Body of pancreas (tissue), 4 donors: Measurements from ENCODE around the gene SLC39A13. TPM values are rescaled to one million over a fixed set of nuclear protein-coding genes. Genes with fewer than 3 reads are reported as not detected.
A peak's percentile ranks its signal among the peaks of the same experiment; 100 is the strongest.

Experiments
- ATAC-seq: fragments of 150-250 bp; one replicate; pipeline ENCODE4 v1.9.1; 2016
- DNase-seq, 4 donors: peaks; one replicate each; pipeline ENCODE4 v3.0.0-alpha.2; 2019
- H3K27ac ChIP-seq, 4 donors: fragments of 200-600 bp; sonication (generic); 1 replicate in 3 of 4; 2 replicates in 1 of 4; pipeline versions ENCODE4 v1.5.1 to v1.6.1; 2016 to 2019; ENCODE audit warnings: mild to moderate bottlenecking in 1 of 4, mixed read lengths in 1 of 4, moderate library complexity in 1 of 4
- H3K27me3 ChIP-seq, 2 donors: fragments of 200-600 bp; sonication (generic); one replicate each; pipeline ENCODE4 v1.6.0; 2016; ENCODE audit warnings: mild to moderate bottlenecking in 1 of 2
- H3K36me3 ChIP-seq, 2 donors: fragments of 200-600 bp; sonication (generic); replicated peaks in 1 of 2; 2 replicates each; pipeline ENCODE4 v1.5.1; 2016; ENCODE audit warnings: low read depth in 2 of 2; ENCODE audit not compliant: insufficient read depth in 1 of 2
- H3K4me1 ChIP-seq: fragments of 200-600 bp; sonication (generic); one replicate; pipeline ENCODE4 v1.6.0; 2016
- H3K4me3 ChIP-seq, 2 donors: fragments of 200-600 bp; sonication (generic); 1 replicate in 1 of 2; 2 replicates in 1 of 2; pipeline ENCODE4 v1.5.1; 2016 to 2019
- H3K9me3 ChIP-seq, 3 donors: fragments of 200-600 bp; sonication (generic); 1 replicate in 2 of 3; 2 replicates in 1 of 3; pipeline ENCODE4 v1.5.1; 2016
- CTCF ChIP-seq, 7 experiments: fragments of 450-650 bp in 4 of 7; fragments of 200-600 bp in 3 of 7; sonication (generic) in 3 of 7; IDR thresholded peaks; one replicate each; pipeline ENCODE4 v1.5.1; 2016 to 2019; ENCODE audit warnings: antibody characterized with exemption in 7 of 7
- POLR2A ChIP-seq, 3 donors: fragments of 450-650 bp; IDR thresholded peaks; one replicate each; pipeline ENCODE4 v1.6.1; 2016; ENCODE audit warnings: antibody characterized with exemption in 3 of 3, mild to moderate bottlenecking in 2 of 3
- WGBS, 2 donors: methylation state at CpG; one replicate each; pipeline ENCODE4 v1.1.5; 2017; 5-methylcytosine and 5-hydroxymethylcytosine counted together
- intact Hi-C: fragments of 100-400 bp; cut with DNase I; formaldehyde crosslinking; loops from one replicate; pipeline ENCODE4 v1.15.1; 2023
- total RNA-seq, 2 donors: library from RNA; depleted of rRNA; stranded (reverse); fragments of >200 nt; gene quantifications; one replicate each; pipeline ENCODE4 v1.1.0, GENCODE V29; 2016

The SLC39A13 gene
- total RNA-seq, 2 donors from 2014 or later = 54.7 TPM

GRCh38 chr11:47410370-47411264 is 2.2 kb downstream of the SLC39A13 start:
- H3K27ac ChIP-seq = no peak overlapping the region
- no peak for ATAC-seq
- no peak overlapping the region for H3K4me3 ChIP-seq
- WGBS, 2 donors = 70 to 81% methylated on average over 4 to 12 of the region's 12 CpGs
- H3K27me3 ChIP-seq = no peaks in the 10 kb centered on the region
- peaks cover 31% of the 10 kb centered on the region for H3K4me1 ChIP-seq
- DNase-seq = no peak
- H3K9me3 ChIP-seq = no peaks in the 10 kb centered on the region
- TF ChIP-seq POLR2A (IDR thresholded peaks at IDR 0.05) (no peak), CTCF (IDR thresholded peaks at IDR 0.05) (no peak)
- H3K36me3 ChIP-seq = no peaks in the 10 kb centered on the region
- intact Hi-C loops = no loop called here

GRCh38 chr11:47411884-47412746 is 3.7 kb downstream of the SLC39A13 start:
- WGBS, 2 donors = 50 to 72% methylated on average over 2 to 12 of the region's 12 CpGs
- Histone ChIP-seq H3K27me3 (no peaks in the 10 kb centered on the region), H3K36me3 (no peaks in the 10 kb centered on the region), H3K27ac (no peak overlapping the region), H3K4me3 (no peak overlapping the region), H3K9me3 (no peaks in the 10 kb centered on the region), H3K4me1 (peaks cover 37% of the 10 kb centered on the region)
- no peak for ATAC-seq
- TF ChIP-seq POLR2A (IDR thresholded peaks at IDR 0.05) = no peak
- TF ChIP-seq CTCF (IDR thresholded peaks at IDR 0.05) = peak; percentile 47 to 72 (median 58)
- peak in 3 of 4 donors; percentile 54 to 66 (median 56) for DNase-seq
- intact Hi-C loops = no loop called here

DNA sequence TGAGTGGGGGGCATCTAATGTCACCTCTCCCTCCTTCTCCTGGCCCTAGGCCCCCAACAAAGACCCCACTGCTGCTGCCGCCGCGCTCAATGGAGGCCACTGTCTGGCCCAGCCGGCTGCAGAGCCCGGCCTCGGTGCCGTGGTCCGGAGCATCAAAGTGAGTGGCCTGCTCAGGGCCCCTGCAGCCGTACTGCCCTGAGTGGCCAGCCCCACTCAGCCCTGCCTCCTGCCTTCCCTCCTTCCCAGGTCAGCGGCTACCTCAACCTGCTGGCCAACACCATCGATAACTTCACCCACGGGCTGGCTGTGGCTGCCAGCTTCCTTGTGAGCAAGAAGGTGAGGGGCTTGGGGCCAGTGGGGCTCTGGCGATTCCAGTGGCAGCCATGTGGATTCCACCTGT is 5.0 kb downstream of the SLC39A13 start:
- no peak for DNase-seq
- ATAC-seq = no peak
- Histone ChIP-seq H3K36me3 (peaks cover 0 to 1% of the 10 kb centered on the region in 2 donors), H3K27ac (no peak overlapping the region), H3K27me3 (no peaks in the 10 kb centered on the region), H3K4me3 (no peak overlapping the region), H3K4me1 (peaks cover 30% of the 10 kb centered on the region), H3K9me3 (no peaks in the 10 kb centered on the region)
- WGBS, 2 donors = 88 to 92% methylated on average over 9 to 13 of the region's 13 CpGs
- TF ChIP-seq CTCF (IDR thresholded peaks at IDR 0.05) (no peak), POLR2A (IDR thresholded peaks at IDR 0.05) (no peak)
- intact Hi-C loops = no loop called here

- intact Hi-C loops = no loop called here
- WGBS, 2 donors = 85 to 88% methylated on average over 16 of the region's 16 CpGs
- H3K27ac ChIP-seq = peak overlapping the region in 2 of 4 donors; percentile 11 to 15
- no peaks in the 10 kb centered on the region for H3K27me3 ChIP-seq
- DNase-seq = peak in 1 of 4 donors; percentile 60
- no peak for ATAC-seq
- no peak for TF ChIP-seq POLR2A (IDR thresholded peaks at IDR 0.05)
- no peak for TF ChIP-seq CTCF (IDR thresholded peaks at IDR 0.05)
- H3K4me1 ChIP-seq = peaks cover 26% of the 10 kb centered on the region
- H3K4me3 ChIP-seq = no peak overlapping the region
- H3K36me3 ChIP-seq = peaks cover 5 to 9% of the 10 kb centered on the region in 2 donors
- no peaks in the 10 kb centered on the region for H3K9me3 ChIP-seq
These were observed 5.7 kb downstream of the SLC39A13 start for GRCh38 chr11:47413908-47414684.
